ENCODE data around the gene RABGGTB.
"Not testable (repeated sequence)": the region's sequence is repeated elsewhere in the genome, so short reads cannot be mapped to it uniquely, and the experiment has no call there.

The RABGGTB gene

DNA sequence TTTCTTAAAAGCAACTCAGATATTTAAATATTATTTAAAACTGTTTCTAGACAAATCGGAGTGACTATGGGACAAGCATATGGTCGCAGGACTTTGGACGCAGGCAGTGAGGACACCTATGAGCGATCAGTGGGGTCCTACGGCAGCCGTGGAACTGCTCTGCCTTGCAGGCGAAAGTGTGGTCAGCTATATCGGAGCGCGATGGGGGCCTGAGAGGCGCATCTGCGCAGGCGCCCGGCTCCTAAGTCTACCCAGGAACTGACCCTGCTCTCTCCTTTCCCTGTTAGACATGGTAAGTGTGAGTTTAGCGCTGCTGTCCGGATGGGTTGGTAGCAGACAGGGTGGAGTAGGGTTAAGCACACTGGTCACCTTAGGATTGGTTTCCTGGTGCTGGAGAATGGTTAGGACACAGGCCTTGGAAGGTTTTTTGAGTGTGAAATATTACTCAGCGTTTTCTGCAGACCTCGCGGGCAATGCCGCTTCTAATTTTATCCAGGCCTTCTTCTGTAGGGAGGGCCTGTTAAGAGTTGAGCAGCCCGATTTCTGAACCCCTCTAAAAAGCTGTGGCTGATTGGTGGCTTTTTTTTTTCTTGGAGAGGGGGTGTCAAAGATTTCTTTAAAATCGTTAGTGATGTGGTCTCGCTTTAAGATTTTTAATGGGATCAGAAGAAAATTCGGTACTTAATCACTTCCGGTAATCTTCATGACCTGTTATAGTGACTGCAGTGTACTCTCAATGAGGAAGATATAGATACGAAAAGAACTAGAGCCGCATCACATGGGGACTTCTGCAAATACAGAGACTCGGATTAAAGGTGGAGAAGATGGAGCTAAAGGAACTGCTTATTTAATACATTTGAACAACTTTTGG is at the start of gene RABGGTB:
Gene RABGGTB (plus strand): TSS at position 274 of the 871 bp plus-strand sequence. CDS start 16 bp downstream, at position 290.
- peak; percentile 88 for DNase-seq (ENCODE audit: low read depth)

- DNase-seq (ENCODE audit: low read depth), result no peak
These were observed 43.9 kb upstream of the RABGGTB start for GRCh38 chr1:75742047-75742625.

DNA sequence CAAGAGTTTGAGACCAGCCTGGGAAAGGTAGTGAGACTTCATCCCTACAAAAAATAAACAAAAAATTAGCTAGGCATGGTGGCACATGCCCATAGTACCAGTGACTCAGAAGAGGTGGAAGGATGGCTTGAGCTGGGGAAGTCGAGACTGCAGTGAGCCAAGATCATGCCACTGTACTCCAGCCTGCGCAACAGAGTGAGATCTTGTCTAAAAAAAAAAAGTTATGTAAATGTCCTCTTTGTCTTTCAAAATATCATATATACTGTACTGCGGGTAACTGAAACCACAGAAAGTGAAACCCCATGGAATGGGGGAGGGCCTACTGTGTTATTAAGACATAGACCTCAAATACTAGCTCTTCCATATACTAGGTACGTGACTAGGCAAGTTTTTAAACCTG is 40.8 kb upstream of the RABGGTB start:
- DNase-seq (ENCODE audit: low read depth), result no peak

- not testable (repeated sequence) for DNase-seq (ENCODE audit: low read depth)
These were observed 28.8 kb upstream of the RABGGTB start for GRCh38 chr1:75757210-75757609.

DNA sequence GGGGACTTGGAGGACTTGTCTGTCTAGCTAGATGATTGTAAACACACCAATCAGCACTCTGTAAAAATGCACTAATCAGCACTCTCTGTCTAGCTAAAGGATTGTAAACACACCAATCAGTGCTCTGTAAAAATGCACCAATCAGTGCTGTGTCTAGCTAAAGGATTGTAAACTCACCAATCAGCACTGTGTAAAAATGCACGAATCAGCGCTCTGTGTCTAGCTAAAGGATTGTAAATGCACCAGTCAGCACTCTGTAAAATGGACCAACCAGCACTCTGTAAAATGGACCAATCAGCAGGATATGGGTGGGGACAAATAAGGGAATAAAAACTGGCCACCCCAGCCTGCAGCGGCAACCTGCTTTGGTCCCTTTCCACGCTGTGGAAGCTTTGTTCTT is 27.5 kb upstream of the RABGGTB start:
- not testable (repeated sequence) for DNase-seq (ENCODE audit: low read depth)

DNA sequence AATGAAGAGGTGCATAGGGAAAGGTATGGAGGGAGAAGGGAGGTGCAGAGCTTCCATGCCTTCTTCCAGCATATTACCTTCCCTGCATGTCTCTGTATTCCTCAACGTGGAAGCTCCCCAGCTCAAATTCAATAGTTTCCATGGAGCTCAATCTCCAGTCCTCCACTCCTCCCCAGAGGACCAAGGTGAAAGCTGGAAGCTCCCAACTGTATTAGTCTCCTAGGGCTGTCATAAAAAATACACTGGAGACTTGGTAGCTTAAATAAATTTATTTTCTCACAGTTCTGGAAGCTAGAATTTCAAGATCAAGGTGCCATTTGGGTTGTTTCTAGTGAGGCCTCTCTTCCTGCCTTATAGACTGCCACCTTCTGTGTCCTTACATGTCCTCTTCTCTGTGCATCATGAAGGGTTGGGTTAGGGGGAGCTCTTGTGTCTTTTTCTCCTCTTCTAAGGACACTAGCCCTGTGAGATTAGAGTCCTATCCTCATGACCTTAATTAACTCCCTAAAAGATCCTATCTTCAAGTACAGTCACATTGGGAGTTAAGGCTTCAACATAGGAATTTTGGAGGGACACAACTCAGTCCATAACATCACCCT is 21.9 kb upstream of the RABGGTB start:
- no peak for DNase-seq (ENCODE audit: low read depth)

DNA sequence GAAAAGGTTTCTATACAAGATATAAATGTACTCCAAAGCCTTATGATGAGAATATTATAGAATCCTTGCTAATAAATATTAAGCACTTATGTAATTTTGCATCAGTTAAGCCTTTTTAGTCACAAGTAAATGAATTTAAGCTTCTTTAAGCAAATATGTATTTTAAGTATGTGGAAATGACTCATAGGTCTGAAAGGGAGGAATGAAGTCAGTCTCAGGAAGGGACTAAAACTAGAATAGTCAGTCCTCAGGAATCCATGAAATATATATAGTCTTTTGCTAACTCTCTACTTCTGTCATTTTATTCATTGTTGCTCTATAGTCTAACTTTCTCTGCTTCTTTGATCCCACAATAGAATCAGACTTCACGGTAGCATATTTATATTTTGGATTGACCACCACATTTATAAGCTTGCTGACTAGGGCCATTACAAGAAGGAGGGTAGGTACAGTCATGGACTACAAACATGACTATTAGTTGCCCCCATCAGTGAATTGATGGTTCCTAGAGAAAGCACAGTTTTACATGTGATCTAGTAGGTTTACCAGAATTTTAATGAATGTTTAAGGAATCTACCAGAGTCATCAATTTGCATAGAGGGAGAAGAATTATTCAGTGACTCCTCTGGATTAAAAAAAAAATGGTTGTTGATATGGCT is 20.2 kb upstream of the RABGGTB start:
- DNase-seq (ENCODE audit: low read depth), result no peak

DNA sequence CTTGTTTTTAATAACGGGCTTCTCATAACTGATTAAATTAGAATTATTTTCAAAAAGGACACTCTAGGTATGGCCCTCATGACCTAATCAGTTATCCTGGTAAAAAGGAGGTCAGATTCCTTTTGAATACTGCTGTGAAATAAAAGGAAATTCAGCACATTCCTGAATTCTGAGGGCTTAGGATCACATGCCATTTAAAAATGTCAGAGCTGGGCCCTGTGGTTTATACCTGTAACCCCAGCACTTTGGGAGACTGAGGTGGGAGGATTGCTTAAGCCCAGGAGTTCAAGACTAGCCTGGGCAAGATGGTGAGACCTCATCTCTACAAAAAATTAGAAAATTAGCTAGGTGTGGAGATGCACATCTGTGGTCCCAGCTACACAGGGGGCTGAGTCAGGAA is 18.0 kb upstream of the RABGGTB start:
- DNase-seq (ENCODE audit: low read depth), result no peak

DNA sequence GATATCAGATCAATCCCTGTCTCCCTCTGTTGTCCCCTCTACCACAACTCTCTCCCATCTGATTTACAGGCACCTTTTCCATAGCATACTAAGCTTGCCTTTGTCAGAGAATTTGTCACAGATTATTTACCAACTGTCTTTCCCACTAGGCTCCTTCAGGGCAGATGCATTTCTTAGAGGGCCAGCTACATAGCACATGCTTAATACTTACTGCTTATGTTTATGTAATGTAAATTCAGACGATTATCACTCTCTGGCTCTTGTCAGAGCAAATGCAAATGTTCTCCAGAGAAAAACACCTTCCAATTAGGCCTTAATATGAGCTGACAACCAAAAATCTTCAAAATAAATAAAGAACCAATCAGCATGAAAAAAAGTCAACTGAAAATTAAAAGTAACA is 15.3 kb upstream of the RABGGTB start:
- DNase-seq (ENCODE audit: low read depth), result no peak

GRCh38 chr1:75771978-75772377 is 14.1 kb upstream of the RABGGTB start:
- no peak for DNase-seq (ENCODE audit: low read depth)

DNA sequence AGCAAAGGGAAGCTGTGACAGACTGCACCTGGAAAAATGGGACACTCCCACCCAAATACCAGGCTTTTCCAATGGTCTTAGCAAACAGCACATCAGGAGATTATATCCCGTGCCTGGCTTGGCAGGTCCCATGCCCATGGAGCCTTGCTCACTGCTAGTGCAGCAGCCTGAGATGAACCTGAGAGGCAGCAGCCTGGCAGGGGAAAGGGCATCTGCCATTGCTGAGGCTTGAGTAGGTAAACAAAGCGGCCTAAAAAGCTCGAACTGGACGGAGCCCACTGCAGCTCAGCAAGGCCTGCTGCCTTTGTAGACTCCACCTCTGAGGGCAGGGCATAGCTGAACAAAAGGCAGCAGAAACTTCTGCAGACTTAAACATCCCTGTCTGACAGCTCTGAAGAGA is 8.2 kb upstream of the RABGGTB start:
- DNase-seq (ENCODE audit: low read depth), result not testable (repeated sequence)

DNA sequence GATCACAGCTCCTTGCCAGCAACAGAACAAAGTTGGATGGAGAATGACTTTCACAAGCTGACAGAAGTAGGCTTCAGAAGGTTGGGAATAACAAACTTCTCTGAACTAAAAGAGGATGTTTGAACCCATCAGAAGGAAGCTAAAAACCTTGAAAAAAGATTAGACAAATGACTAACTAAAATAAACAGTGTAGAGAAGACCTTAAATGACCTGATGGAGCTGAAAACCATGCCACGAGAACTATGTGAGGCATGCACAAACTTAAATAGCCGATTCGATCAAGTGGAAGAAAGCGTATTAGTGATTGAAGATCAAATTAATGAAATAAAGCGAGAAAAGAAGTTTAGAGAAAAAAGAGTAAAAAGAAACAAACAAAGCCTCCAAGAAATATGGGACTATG is 7.4 kb upstream of the RABGGTB start:
- DNase-seq (ENCODE audit: low read depth), result not testable (repeated sequence)

- DNase-seq (ENCODE audit: low read depth), result not testable (repeated sequence)
These were observed 5.9 kb upstream of the RABGGTB start for GRCh38 chr1:75780183-75780582.

DNA sequence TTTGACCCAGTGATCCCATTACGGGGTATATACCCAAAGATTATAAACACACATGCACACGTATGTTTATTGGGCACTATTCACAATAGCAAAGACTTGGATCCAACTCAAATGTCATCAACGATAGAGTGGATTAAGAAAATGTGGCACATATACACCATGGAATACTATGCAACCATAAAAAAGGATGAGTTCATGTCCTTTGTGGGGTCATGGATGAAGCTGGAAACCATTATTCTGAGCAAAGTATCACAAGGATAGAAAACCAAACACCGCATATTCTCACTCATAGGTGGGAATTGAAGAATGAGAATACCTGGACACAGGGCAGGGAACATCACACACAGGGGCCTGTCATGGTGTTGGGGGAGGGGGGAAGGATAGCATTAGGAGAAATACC is 2.1 kb upstream of the RABGGTB start:
- DNase-seq (ENCODE audit: low read depth), result not testable (repeated sequence)

GRCh38 chr1:75785320-75785982 is 605 bp upstream of the RABGGTB start:
- DNase-seq (ENCODE audit: low read depth), result no peak

DNA sequence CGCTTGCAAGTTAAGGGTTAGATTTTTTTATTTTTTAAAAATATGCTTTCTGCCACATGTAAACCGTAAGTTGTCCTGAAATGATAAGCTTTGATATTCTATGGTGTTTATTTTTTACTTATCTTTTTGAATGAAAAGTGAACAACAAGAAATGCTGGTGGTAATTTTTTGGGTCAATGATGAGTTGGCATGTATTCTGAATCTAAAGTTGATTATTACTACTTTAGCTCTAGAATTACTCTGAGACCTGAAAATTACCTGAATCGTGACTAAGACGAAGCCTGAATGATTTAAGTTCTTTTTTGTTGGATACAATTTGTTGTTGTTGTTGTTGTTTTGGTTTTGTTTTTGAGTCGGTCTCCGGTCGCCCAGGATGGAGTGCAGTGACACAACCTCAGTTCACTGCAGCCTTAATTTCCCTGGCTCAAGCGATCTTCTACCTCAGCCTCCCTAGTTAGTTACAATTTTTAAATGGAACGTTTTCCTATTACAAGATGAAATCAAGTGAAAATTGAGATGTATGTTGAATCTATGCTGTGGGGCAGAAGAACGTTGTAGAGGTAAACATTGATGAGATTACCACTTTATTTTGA is 941 bp downstream of the RABGGTB start:
- no peak for DNase-seq (ENCODE audit: low read depth)

DNA sequence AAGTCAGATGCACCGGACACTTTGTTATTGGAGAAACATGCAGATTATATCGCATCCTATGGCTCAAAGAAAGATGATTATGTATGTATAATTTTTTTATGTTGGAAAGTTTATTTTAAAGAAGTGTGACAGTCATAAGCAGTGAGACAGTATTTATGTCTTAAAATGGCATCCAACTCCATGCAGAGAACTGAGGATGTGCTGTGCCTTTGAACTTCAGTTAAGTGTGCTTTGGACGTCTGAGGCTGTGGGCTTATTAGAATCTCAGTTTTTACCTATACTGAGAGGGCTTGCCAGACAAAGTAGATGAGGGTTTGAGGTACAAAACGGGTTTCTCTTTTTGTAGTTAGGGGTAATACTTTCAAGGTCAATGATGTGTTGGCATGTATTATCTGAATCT is 1.5 kb downstream of the RABGGTB start:
- DNase-seq (ENCODE audit: low read depth), result no peak

DNA sequence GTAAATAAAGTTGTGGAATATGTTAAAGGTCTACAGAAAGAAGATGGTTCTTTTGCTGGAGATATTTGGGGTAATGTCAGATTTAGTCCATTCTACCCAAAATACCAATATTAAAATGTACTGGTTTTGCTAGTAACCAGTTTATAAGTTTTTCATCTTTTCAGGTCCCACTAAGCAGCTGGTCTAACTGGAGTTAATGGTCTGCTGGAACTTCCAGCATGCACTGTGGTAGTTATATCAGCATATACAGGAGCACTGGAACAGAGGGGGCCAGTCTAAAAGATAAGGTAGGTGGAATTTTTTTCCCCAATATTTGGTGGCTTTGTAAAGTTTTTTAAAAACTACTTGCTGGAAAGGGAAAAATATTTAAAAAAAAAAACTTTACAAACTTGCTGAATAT is 3.9 kb downstream of the RABGGTB start:
- DNase-seq (ENCODE audit: low read depth), result no peak

DNA sequence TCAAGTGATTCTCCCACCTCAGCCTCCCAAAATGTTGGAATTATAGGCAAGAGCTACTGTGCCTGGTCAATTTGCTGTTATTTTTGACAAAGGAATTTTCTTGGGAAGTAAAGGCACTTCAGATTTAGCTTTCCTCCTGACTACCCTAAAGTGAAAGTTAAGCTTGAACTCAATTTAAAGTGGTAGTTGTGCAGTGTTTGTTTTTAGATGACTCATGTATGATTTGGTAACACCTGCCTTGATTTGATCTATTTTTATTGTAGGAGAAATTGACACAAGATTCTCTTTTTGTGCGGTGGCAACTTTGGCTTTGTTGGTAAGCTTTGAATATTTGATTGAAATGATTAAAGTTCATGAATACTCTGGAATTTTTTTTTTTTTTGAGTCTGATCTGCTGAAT is 5.0 kb downstream of the RABGGTB start:
- DNase-seq (ENCODE audit: low read depth), result no peak

DNA sequence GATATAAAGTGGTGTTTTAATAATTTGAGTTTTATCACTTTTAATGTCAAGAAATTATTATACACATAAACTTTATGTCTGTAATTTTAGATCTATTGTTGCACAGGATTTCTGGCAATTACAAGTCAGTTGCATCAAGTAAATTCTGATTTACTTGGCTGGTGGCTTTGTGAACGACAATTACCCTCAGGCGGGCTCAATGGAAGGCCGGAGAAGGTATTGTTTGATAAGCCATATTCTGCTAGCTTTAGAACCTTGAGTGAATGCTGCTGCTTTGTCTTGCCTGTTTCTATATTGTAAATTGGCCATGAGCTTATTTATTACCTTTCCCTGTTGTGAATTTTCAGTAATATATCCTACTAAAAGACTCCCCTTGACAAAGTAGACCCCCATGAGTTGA is 6.0 kb downstream of the RABGGTB start:
- DNase-seq (ENCODE audit: low read depth), result no peak

GRCh38 chr1:75794382-75794781 is 8.3 kb downstream of the RABGGTB start:
- DNase-seq (ENCODE audit: low read depth), result no peak

GRCh38 chr1:75795703-75796193 is 9.7 kb downstream of the RABGGTB start:
- no peak for DNase-seq (ENCODE audit: low read depth)
